H7 (cell line): ENCODE data around the gene WIZ. TPM values are rescaled to one million over a fixed set of nuclear protein-coding genes. Genes with fewer than 3 reads are reported as not detected.
A peak's percentile ranks its signal among the peaks of the same experiment; 100 is the strongest.

Source experiments
- DNase-seq: peaks from one replicate; pipeline ENCODE4 v3.0.0; 2012
- H3K27me3 ChIP-seq: 2 replicates; pipeline ENCODE4 v1.6.0; 2011; ENCODE audit warnings: mild to moderate bottlenecking, low read length; ENCODE audit not compliant: control insufficient read depth, insufficient read depth
- H3K36me3 ChIP-seq: replicated peaks from 2 replicates; pipeline ENCODE4 v1.5.1; 2011; ENCODE audit warnings: low read length; ENCODE audit not compliant: control insufficient read depth, insufficient read depth
- H3K4me3 ChIP-seq: 2 replicates; pipeline ENCODE4 v1.5.1; 2011; ENCODE audit warnings: low read depth, mild to moderate bottlenecking, control low read depth, low read length, moderate library complexity; ENCODE audit not compliant: insufficient read depth
- total RNA-seq: library from RNA; depleted of rRNA; stranded (reverse); fragments of >200 nt; shearing (Covaris generic); gene quantifications from 2 replicates; pipeline ENCODE4 v1.2.3, GENCODE V29; 2014

The WIZ gene
- total RNA-seq, 1 experiment from 2014 or later = 17.6 TPM

DNA sequence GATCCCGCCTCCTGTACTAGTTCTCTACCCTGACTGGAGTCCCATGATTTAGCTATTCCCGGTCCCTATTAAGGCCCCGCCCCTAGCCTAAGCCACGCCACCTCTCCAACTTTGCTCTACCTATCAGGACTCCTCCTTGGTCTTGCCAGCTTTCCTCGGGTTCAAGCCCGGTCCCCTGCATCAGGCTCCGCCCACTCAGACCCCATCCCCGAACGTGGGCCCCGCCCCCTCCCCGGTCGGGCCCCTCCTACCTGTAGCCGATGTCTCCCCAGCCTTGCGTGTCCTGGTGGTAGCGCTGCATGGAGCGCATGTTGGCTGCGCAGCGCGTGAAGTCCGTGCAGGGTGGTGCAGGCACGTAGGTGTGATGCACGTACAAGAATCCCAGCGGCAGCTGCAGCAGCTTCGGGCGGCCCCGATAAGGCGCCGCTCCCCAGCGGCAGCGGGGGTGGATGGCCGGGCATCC lies 21.9 kb upstream of the WIZ start:
- H3K27me3 ChIP-seq = peaks cover 17% of the 10 kb centered on the region; the same call in 1 of the 2 replicates
- no peaks in the 10 kb centered on the region for H3K36me3 ChIP-seq
- peak; percentile 65 for DNase-seq
- H3K4me3 ChIP-seq = no peak overlapping the region

- peak overlapping the region; percentile 32; the same call in 1 of the 2 replicates for H3K4me3 ChIP-seq
- H3K36me3 ChIP-seq = no peaks in the 10 kb centered on the region
- peaks cover 18% of the 10 kb centered on the region; the same call in 1 of the 2 replicates for H3K27me3 ChIP-seq
- DNase-seq = peak; percentile 83
Observed at GRCh38 chr19:15469513-15470297, 19.9 kb upstream of the WIZ start.

GRCh38 chr19:15468675-15469512 lies 19.1 kb upstream of the WIZ start:
- Histone ChIP-seq H3K4me3 (no peak overlapping the region), H3K27me3 (peaks cover 18% of the 10 kb centered on the region; the same call in 1 of the 2 replicates), H3K36me3 (no peaks in the 10 kb centered on the region)
- DNase-seq = no peak

- no peak for DNase-seq
- H3K4me3 ChIP-seq = no peak overlapping the region
- H3K27me3 ChIP-seq = peaks cover 18% of the 10 kb centered on the region; the same call in 1 of the 2 replicates
- H3K36me3 ChIP-seq = no peaks in the 10 kb centered on the region
Observed at GRCh38 chr19:15467734-15468214, 18.0 kb upstream of the WIZ start.

DNA sequence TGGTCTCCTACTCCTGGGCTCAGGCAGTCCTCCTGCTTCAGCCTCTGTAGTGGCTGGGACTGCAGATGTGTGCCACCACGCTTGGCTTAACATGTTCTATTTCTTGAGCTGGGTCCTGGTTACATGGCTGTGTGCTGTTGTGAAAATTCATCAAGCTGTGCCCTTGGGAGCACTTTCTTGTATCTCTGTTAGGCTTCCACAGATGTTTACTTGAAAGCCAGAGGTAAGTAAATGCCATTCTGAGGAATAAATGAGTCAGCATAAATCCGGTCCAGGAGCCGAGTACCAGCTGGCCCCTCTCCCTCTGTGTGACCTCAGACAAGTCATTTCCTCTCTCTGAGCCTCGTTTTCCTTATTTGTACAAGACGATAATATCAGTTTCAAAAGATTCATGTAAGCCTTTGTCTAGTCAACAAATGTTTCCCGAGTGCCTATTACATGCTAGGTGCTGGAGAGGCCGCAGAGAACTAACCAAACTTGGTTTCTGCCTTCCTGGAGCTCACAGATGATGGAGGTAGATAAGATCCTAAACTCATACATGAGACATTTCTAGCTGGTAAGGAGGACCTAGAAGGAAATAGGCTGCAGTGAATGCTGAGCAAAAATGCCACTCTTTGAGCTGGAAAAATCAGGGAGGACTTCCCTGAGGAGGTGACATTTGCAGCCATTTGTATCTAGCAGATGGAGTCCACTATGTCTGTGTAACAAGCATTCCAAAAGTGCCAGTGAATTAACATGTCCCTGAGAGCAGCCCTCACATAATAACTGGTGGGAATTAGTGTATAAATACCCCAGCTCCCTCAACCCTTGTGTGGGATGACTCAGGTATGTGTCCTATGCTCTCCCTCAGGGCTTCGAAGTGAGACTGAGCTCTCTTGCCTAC lies 17.3 kb upstream of the WIZ start:
- Histone ChIP-seq H3K36me3 (no peaks in the 10 kb centered on the region), H3K27me3 (peaks cover 18% of the 10 kb centered on the region; the same call in 1 of the 2 replicates), H3K4me3 (no peak overlapping the region)
- DNase-seq = no peak

GRCh38 chr19:15464394-15465385 lies 14.9 kb upstream of the WIZ start, which contains the start of gene RASAL3:
Gene RASAL3, minus strand, starts transcription at chr19:15464544. Its CDS starts 186 bp downstream, at chr19:15464358.
- Histone ChIP-seq H3K36me3 (no peaks in the 10 kb centered on the region), H3K27me3 (peaks cover 22% of the 10 kb centered on the region), H3K4me3 (peak within 1 kb of the TSS; percentile 29; the same call in 1 of the 2 replicates)
- DNase-seq = no peak

- Histone ChIP-seq H3K4me3 (peak overlapping the region; percentile 29; the same call in 1 of the 2 replicates), H3K27me3 (peaks cover 16% of the 10 kb centered on the region), H3K36me3 (no peaks in the 10 kb centered on the region)
- peak; percentile 70 for DNase-seq
Observed at GRCh38 chr19:15463861-15464371, 14.2 kb upstream of the WIZ start.

DNA sequence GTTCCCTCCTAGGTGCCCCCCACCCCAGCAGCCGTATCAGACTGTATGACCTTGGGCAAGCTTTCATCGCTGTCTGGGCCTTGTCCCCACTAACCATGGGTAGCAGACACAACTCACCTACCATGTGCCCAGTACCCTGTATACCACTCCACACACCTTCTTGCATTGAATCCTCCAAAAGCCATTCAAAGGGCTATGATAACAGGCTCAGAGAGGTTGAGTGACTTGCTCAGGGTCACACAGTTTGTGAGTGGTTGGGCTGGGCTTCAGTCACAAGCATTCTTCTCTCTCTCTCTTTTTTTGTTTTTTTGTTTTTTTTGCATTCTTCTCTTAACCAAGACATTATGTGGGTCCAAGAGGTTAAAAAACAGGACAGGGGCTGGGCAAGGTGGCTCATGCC lies 11.9 kb upstream of the WIZ start:
- no peak overlapping the region for H3K4me3 ChIP-seq
- H3K27me3 ChIP-seq = peaks cover 29% of the 10 kb centered on the region
- no peak for DNase-seq
- no peaks in the 10 kb centered on the region for H3K36me3 ChIP-seq

DNA sequence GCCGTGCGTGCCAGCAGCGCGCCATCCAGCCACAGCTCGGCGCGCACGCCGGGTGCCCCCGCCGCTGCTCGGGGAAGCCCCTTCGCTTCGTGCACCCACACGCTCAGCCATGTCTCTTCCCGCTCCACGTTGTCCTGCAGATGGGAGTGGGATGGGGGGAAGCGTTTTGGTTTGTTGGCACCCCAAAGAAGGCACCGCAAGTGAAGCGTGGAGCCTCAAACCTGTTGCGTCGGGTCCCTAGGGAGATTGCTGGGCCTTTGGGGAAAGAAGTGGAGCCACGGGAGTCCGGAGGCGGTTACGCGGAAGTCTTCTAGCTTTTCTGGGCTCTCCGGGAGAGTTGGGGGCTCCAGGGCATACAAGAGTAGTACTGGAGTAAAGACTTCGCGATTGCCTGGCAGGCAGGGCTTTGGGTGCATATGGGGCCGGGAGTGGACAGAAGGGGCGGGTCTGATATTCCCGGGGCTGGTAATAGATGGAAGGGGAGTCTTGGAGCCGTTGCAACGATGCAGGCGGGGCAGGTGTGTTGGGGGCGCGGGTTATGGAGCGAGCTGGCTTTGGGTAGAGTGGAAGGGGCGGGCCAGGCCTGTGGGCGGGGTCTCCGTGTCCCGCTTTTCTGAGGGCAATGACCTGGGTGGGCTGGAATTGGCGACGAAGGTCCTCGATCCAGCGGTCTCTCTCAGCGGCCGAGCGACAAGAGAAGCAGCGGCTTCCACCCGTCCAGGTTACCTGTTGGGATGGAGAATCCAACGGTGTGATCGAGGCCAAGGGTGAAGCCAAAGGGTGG lies 8.1 kb upstream of the WIZ start:
- Histone ChIP-seq H3K27me3 (peaks cover 64% of the 10 kb centered on the region), H3K36me3 (no peaks in the 10 kb centered on the region), H3K4me3 (no peak overlapping the region; the same call in 1 of the 2 replicates)
- DNase-seq = peak; percentile 79

DNA sequence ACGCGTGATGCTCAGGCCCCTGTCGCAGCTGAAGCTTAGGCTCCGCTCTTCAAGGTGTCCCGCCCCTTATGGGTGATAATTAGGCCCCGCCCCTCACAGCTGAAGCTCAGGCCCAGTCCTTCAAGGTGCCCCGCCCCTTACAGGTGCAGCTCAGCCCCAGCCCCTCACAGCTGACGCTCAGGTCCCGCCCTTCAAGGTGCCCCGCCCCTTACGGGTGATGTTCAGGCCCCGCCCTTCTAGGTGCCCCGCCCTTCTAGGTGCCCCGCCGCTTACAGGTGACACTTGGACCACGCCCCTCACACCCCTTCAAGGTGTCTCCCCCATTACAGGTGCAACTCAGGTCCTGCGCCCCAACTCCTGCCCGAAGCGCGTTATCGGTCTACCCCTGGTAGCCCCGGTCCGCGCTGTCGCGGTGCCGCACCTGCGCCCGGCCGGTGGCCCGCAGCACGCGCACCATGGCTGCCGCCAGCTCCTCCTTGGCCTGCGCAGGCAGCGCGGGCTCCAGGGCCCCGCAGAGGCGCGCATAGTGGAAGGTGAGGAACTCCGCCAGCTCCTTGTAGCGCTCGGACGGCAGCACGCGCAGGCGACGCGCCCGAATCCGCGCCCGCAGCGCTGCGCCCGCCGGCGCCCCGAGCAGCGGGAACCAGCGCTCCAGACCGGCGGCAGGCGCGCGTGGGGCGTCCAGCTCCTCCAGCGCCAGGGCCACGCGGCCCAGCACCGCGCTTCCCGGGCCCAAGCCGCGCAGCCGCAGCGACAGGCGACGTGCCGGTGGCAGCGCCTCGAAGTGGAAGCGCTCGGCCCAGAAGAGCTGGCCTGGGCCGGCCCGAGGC lies 7.3 kb upstream of the WIZ start:
- peaks cover 68% of the 10 kb centered on the region for H3K27me3 ChIP-seq
- no peaks in the 10 kb centered on the region for H3K36me3 ChIP-seq
- peak overlapping the region; percentile 28; the same call in 1 of the 2 replicates for H3K4me3 ChIP-seq
- peak; percentile 99 for DNase-seq

- Histone ChIP-seq H3K4me3 (no peak overlapping the region), H3K36me3 (no peaks in the 10 kb centered on the region), H3K27me3 (peaks cover 66% of the 10 kb centered on the region)
- DNase-seq = no peak
Observed at GRCh38 chr19:15456441-15456840, 6.7 kb upstream of the WIZ start.
